Ovary (tissue), 9 donors: ENCODE results near the gene EMP2. TPM values are rescaled to one million over a fixed set of nuclear protein-coding genes. Genes with fewer than 3 reads are reported as not detected.
A peak's percentile ranks its signal among the peaks of the same experiment; 100 is the strongest.
"Not testable (repeated sequence)": the region's sequence is repeated elsewhere in the genome, so short reads cannot be mapped to it uniquely, and the experiment has no call there.

ENCODE experiments used
- DNase-seq, 5 donors: peaks; one replicate each; pipeline ENCODE4 v3.0.0-alpha.2; 2019 to 2020
- H3K27ac ChIP-seq, 2 donors: fragments of 200-600 bp; one replicate each; pipeline versions ENCODE4 v1.5.1 to v1.8.0; 2019 to 2022
- H3K27me3 ChIP-seq: fragments of 200-600 bp; one replicate; pipeline ENCODE4 v1.8.0; 2022
- H3K36me3 ChIP-seq: fragments of 200-600 bp; sonication (generic); one replicate; pipeline ENCODE4 v1.5.1; 2019
- H3K4me1 ChIP-seq: one replicate; pipeline ENCODE4 v1.8.1; 2013; ENCODE audit warnings: mild to moderate bottlenecking, moderate library complexity; ENCODE audit not compliant: insufficient read depth
- H3K4me3 ChIP-seq: fragments of 200-600 bp; sonication (generic); one replicate; pipeline ENCODE4 v1.5.1; 2017
- H3K9me3 ChIP-seq, 2 donors: fragments of 200-600 bp in 1 of 2; sonication (generic) in 1 of 2; one replicate each; pipeline versions ENCODE4 v1.5.1 to v1.8.1; 2013 to 2019; ENCODE audit warnings: mild to moderate bottlenecking in 1 of 2, moderate library complexity in 1 of 2
- EP300 ChIP-seq: sonication (generic); formaldehyde crosslinking; IDR thresholded peaks from one replicate; pipeline ENCODE4 v1.6.1; 2017; ENCODE audit warnings: antibody characterized with exemption
- POLR2A ChIP-seq: fragments of 450-650 bp; IDR thresholded peaks from one replicate; pipeline ENCODE4 v1.6.1; 2017; ENCODE audit warnings: antibody characterized with exemption, mild to moderate bottlenecking, moderate library complexity
- WGBS, 3 donors: extraction: QIAGEN DNeasy Blood & Tissue Kit in 1 of 3; methylation state at CpG; one replicate each; pipeline versions ENCODE4 v1.1.5 to v1.1.7; 2013 to 2017; 5-methylcytosine and 5-hydroxymethylcytosine counted together
- intact Hi-C, 4 donors: fragments of 100-400 bp; cut with DNase I; formaldehyde crosslinking; loops; one replicate each; pipeline versions ENCODE4 v1.11.0 to v1.15.1; 2022 to 2023
- polyA plus RNA-seq, 2 donors: library from polyadenylated mRNA; stranded (reverse); fragments of 200-250 nt in 1 of 2; fragments of 350-450 nt in 1 of 2; fragmentation: Illumina TruSeq in 1 of 2; extraction: RNeasy Lipid Tissue Mini Kit (QIAGEN cat#74804) in 1 of 2; gene quantifications; one replicate each; pipeline ENCODE4 v1.2.3, GENCODE V29; 2013 to 2014
- total RNA-seq, 7 donors: library from RNA; depleted of rRNA in 2 of 7; stranded (reverse); fragments of >200 nt in 2 of 7; fragmentation: NEBNext Ultra II Directional in 3 of 7; extraction: Animal tissue kit (Norgen Biotek cat#: 25700) in 3 of 7; gene quantifications; one replicate each; pipeline versions ENCODE4 v1.1.0 to v1.2.4, GENCODE V29; 2016 to 2023
- TF ChIP-seq, protein P1 (sequence below), 3 donors: fragments of 450-650 bp in 2 of 3; fragments of 200-600 bp in 1 of 3; IDR thresholded peaks; one replicate each; pipeline versions ENCODE4 v1.5.1 to v1.8.0; 2016 to 2022; ENCODE audit warnings: antibody characterized with exemption in 3 of 3, mild to moderate bottlenecking in 1 of 3
- donor health status: DM: no; HTN: no; CAD: no; lungs with moderate emphysema.
- donor health status: DM: no; HTN: no; CAD: no.
- donor health status: Bipolar disorder and iron deficiency.
- donor health status: DM: yes; HTN: yes; CAD: no.
- donor health status: DM: no; HTN: no; CAD: no.
- donor health status: DM: yes; HTN: yes; CAD: no.

EMP2 gene
- total and polyA plus RNA-seq, 9 donors = 38.9 to 114 (median 83.0) TPM

GRCh38 chr16:10562361-10562899 lies 18.0 kb downstream of the EMP2 start:
- H3K9me3 ChIP-seq = no peaks in the 10 kb centered on the region
- no peak overlapping the region for H3K4me3 ChIP-seq
- intact Hi-C loops = no loop called here
- H3K4me1 ChIP-seq = peaks cover 12% of the 10 kb centered on the region
- no peak for DNase-seq
- TF ChIP-seq POLR2A (no peak), EP300 (no peak)
- TF ChIP-seq, protein P1, sequence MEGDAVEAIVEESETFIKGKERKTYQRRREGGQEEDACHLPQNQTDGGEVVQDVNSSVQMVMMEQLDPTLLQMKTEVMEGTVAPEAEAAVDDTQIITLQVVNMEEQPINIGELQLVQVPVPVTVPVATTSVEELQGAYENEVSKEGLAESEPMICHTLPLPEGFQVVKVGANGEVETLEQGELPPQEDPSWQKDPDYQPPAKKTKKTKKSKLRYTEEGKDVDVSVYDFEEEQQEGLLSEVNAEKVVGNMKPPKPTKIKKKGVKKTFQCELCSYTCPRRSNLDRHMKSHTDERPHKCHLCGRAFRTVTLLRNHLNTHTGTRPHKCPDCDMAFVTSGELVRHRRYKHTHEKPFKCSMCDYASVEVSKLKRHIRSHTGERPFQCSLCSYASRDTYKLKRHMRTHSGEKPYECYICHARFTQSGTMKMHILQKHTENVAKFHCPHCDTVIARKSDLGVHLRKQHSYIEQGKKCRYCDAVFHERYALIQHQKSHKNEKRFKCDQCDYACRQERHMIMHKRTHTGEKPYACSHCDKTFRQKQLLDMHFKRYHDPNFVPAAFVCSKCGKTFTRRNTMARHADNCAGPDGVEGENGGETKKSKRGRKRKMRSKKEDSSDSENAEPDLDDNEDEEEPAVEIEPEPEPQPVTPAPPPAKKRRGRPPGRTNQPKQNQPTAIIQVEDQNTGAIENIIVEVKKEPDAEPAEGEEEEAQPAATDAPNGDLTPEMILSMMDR (IDR thresholded peaks at IDR 0.05) = no peak
- H3K27ac ChIP-seq = no peak overlapping the region
- H3K36me3 ChIP-seq = no peaks in the 10 kb centered on the region
- H3K27me3 ChIP-seq = no peaks in the 10 kb centered on the region

GRCh38 chr16:10561425-10561824 lies 19.0 kb downstream of the EMP2 start:
- no peak overlapping the region for H3K27ac ChIP-seq
- no peak for TF ChIP-seq POLR2A
- TF ChIP-seq EP300 = no peak
- TF ChIP-seq, protein P1 (IDR thresholded peaks at IDR 0.05) = no peak
- no peak for DNase-seq
- intact Hi-C loops = no loop called here
- H3K9me3 ChIP-seq = no peaks in the 10 kb centered on the region
- no peaks in the 10 kb centered on the region for H3K36me3 ChIP-seq
- WGBS, 3 donors = 90 to 95% (median 91%) methylated on average over 3 of the region's 3 CpGs
- H3K4me3 ChIP-seq = no peak overlapping the region
- H3K27me3 ChIP-seq = no peaks in the 10 kb centered on the region
- H3K4me1 ChIP-seq = peaks cover 14% of the 10 kb centered on the region

GRCh38 chr16:10561001-10561400 lies 19.4 kb downstream of the EMP2 start:
- no peaks in the 10 kb centered on the region for H3K9me3 ChIP-seq
- WGBS, 3 donors = 87 to 93% (median 88%) methylated on average over 3 of the region's 3 CpGs
- H3K4me3 ChIP-seq = no peak overlapping the region
- intact Hi-C loops = no loop called here
- H3K36me3 ChIP-seq = no peaks in the 10 kb centered on the region
- DNase-seq = no peak
- TF ChIP-seq, protein P1 (IDR thresholded peaks at IDR 0.05) = no peak
- TF ChIP-seq EP300 = no peak
- no peak for TF ChIP-seq POLR2A
- no peaks in the 10 kb centered on the region for H3K27me3 ChIP-seq
- peaks cover 16% of the 10 kb centered on the region for H3K4me1 ChIP-seq
- no peak overlapping the region for H3K27ac ChIP-seq

GRCh38 chr16:10559792-10560191 lies 20.6 kb downstream of the EMP2 start:
- H3K36me3 ChIP-seq, intact Hi-C loops, H3K4me3 ChIP-seq, H3K9me3 ChIP-seq, DNase-seq, H3K27me3 ChIP-seq: not testable (repeated sequence)
- 87 to 91% (median 88%) methylated on average over 4 of the region's 4 CpGs for WGBS, 3 donors
- Histone ChIP-seq H3K27ac (peak overlapping the region; percentile 28 to 74), H3K4me1 (peaks cover 13% of the 10 kb centered on the region)

DNA sequence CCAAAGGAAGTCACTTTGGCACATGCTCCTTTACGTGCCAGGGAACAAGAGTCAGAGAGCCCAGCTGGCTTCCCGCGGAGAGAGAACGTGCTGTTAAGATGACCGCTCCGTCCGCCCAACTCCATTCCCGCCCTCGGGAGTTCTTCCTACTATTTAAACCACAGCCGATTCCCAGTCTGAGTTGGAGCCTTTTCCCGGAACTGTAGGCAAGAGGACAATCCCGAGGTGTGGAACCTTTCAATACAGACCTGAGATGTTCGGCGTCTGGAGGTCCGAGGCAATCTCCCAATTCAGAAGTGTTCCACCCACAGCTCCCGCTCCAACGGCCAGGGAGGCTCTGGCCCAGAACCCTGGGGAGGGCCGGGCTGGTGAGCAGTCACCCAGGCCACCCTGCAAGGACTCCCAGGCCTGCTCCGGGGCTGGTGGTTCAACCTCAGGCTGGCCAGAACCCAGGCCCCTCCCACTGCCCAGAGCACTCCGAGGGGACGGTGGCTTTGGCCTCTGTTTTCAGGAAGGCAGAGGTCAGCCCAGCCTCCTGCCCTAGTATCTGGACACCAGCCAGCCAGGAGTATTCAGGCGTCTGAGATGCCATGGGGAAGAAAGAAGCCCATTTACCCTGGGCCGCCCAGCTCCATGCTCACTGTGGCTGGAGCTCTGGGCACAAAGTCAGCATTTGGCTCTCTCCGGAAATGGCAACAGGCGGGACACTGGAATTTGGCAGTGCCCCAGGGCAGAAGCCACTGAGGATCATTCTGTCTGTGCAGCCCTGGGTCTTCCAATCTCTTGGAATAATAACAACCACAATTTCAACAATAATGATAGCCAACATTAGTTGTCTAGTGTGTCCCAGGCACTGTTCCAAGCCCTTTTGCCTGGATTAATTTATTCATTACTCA lies 21.4 kb downstream of the EMP2 start:
- TF ChIP-seq POLR2A (no peak), EP300 (peak; percentile 56)
- H3K36me3 ChIP-seq = no peaks in the 10 kb centered on the region
- 2 to 15% (median 6%) methylated on average over 25 of the region's 25 CpGs for WGBS, 3 donors
- peak; percentile 70 to 82 (median 76) for DNase-seq
- intact Hi-C loops = no loop called here
- H3K9me3 ChIP-seq = no peaks in the 10 kb centered on the region
- H3K27ac ChIP-seq = peak overlapping the region; percentile 51 to 74
- peaks cover 13% of the 10 kb centered on the region for H3K4me1 ChIP-seq
- no peak overlapping the region for H3K4me3 ChIP-seq
- H3K27me3 ChIP-seq = no peaks in the 10 kb centered on the region
